B cell (primary cell): ENCODE results near the gene CLEC4M. TPM values are rescaled to one million over a fixed set of nuclear protein-coding genes. Genes with fewer than 3 reads are reported as not detected.

Source experiments
- ATAC-seq: fragments of 200-7000 bp; cut with Tn5 transposase; one replicate; pipeline ENCODE4 v1.10.0; 2021; ENCODE audit warnings: low read depth, mild to moderate bottlenecking, moderate number of reproducible peaks, moderate library complexity
- CTCF ChIA-PET: fragments of 350-600 bp; sonication (Branson Sonifier 250); formaldehyde crosslinking; loops from one replicate; lab custom pipeline; 2021; ENCODE audit warnings: antibody characterized with exemption, inconsistent platforms; lab: Charles Lee
- POLR2A ChIA-PET: fragments of 350-600 bp; sonication (Branson Sonifier 250); formaldehyde crosslinking; loops from one replicate; lab custom pipeline; 2021; ENCODE audit warnings: antibody characterized with exemption; lab: Charles Lee
- DNase-seq: peaks from one replicate; pipeline ENCODE4 v3.0.0; 2013
- H2AFZ ChIP-seq: 2 replicates; pipeline ENCODE4 v1.6.1; 2012; ENCODE audit warnings: mild to moderate bottlenecking, low read depth, low read length; ENCODE audit not compliant: insufficient read depth, poor library complexity, severe bottlenecking
- H3K27ac ChIP-seq, 2 donors: 1 replicate in 1 of 2; 2 replicates in 1 of 2; pipeline ENCODE4 v1.5.1; 2012 to 2013; ENCODE audit warnings: low read length in 2 of 2, mild to moderate bottlenecking in 2 of 2, moderate library complexity in 1 of 2
- H3K27me3 ChIP-seq, 4 experiments: fragments of 200-600 bp in 1 of 4; sonication (generic) in 1 of 4; replicated peaks in 1 of 4; 1 replicate in 2 of 4; 2 replicates in 2 of 4; pipeline versions ENCODE4 v1.6.1 to v1.7.0; 2013 to 2016; ENCODE audit warnings: low read length in 3 of 4, mild to moderate bottlenecking in 2 of 4, mixed read lengths in 1 of 4, moderate library complexity in 1 of 4; ENCODE audit not compliant: insufficient read depth in 4 of 4, control insufficient read depth in 3 of 4; ENCODE audit errors: control extremely low read depth in 1 of 4
- H3K36me3 ChIP-seq, 2 experiments: replicated peaks in 1 of 2; 1 replicate in 1 of 2; 2 replicates in 1 of 2; pipeline versions ENCODE4 v1.6.1 to v1.7.1; 2013; ENCODE audit warnings: low read length in 1 of 2; ENCODE audit not compliant: insufficient read depth in 2 of 2, control insufficient read depth in 1 of 2; ENCODE audit errors: control extremely low read depth in 1 of 2, extremely low read depth in 1 of 2
- H3K4me1 ChIP-seq, 2 donors: fragments of 200-600 bp in 1 of 2; sonication (generic) in 1 of 2; 1 replicate in 1 of 2; 2 replicates in 1 of 2; pipeline versions ENCODE4 v1.5.1 to v1.6.1; 2013 to 2017; ENCODE audit warnings: low read length in 2 of 2; ENCODE audit not compliant: control insufficient read depth in 2 of 2, insufficient read depth in 2 of 2
- H3K4me2 ChIP-seq: replicated peaks from 2 replicates; pipeline ENCODE3; 2012; ENCODE audit warnings: mild to moderate bottlenecking, low read depth, low read length; ENCODE audit not compliant: poor library complexity, severe bottlenecking
- H3K4me3 ChIP-seq, 5 experiments: fragments of 200-600 bp in 1 of 5; sonication (generic) in 1 of 5; 1 replicate in 3 of 5; 2 replicates in 2 of 5; pipeline versions ENCODE4 v1.5.1 to v1.7.0; 2011 to 2016; ENCODE audit warnings: low read length in 4 of 5, mild to moderate bottlenecking in 4 of 5, low read depth in 2 of 5, control low read depth in 1 of 5, moderate library complexity in 1 of 5; ENCODE audit not compliant: insufficient read depth in 1 of 5; ENCODE audit errors: control extremely low read depth in 1 of 5, extremely low read depth in 1 of 5
- H3K79me2 ChIP-seq: fragments of 200-600 bp; sonication (generic); one replicate; pipeline ENCODE4 v1.6.0; 2016; ENCODE audit warnings: low read length; ENCODE audit not compliant: control insufficient read depth, insufficient read depth
- H3K9ac ChIP-seq: fragments of 200-600 bp; sonication (generic); 2 replicates; pipeline ENCODE4 v1.6.1; 2017; ENCODE audit warnings: mild to moderate bottlenecking, low read length, moderate library complexity
- H3K9me3 ChIP-seq, 3 donors: one replicate each; pipeline versions ENCODE4 v1.6.1 to v1.7.1; 2013; ENCODE audit warnings: low read length in 2 of 3; ENCODE audit not compliant: control insufficient read depth in 2 of 3, insufficient read depth in 1 of 3; ENCODE audit errors: control extremely low read depth in 1 of 3
- H4K20me1 ChIP-seq: 2 replicates; pipeline ENCODE4 v1.6.0; 2012; ENCODE audit warnings: mild to moderate bottlenecking, low read length; ENCODE audit not compliant: insufficient read depth, control insufficient read depth, poor library complexity, severe bottlenecking
- H3K27ac Mint-ChIP-seq: one replicate; pipeline ENCODE4 v1.8.0; 2021; ENCODE audit warnings: mixed read lengths
- H3K27me3 Mint-ChIP-seq: one replicate; pipeline ENCODE4 v1.8.0; 2021; ENCODE audit warnings: mixed read lengths
- H3K4me1 Mint-ChIP-seq: one replicate; pipeline ENCODE4 v1.8.0; 2021; ENCODE audit warnings: mixed read lengths
- H3K4me3 Mint-ChIP-seq: one replicate; pipeline ENCODE4 v1.8.0; 2021; ENCODE audit warnings: mixed read lengths
- H3K9me3 Mint-ChIP-seq: one replicate; pipeline ENCODE4 v1.8.0; 2022; ENCODE audit warnings: mixed read lengths; ENCODE audit not compliant: insufficient read depth
- EZH2 ChIP-seq: IDR thresholded peaks from 2 replicates; pipeline ENCODE4 v1.6.1; 2012; ENCODE audit warnings: borderline replicate concordance, low read depth, mild to moderate bottlenecking, moderate library complexity, low read length; ENCODE audit not compliant: insufficient read depth, poor library complexity, severe bottlenecking
- WGBS: methylation state at CpG from one replicate; pipeline ENCODE4 v1.1.5; 2013; ENCODE audit warnings: missing lambda C conversion rate; ENCODE audit not compliant: insufficient coverage; 5-methylcytosine and 5-hydroxymethylcytosine counted together
- intact Hi-C: fragments of 100-400 bp; cut with micrococcal nuclease; formaldehyde crosslinking; loops from one replicate; pipeline ENCODE4 v1.10.0; 2022
- polyA plus RNA-seq: library from polyadenylated mRNA; depleted of rRNA; stranded (reverse); fragments of >200 nt; gene quantifications from 2 replicates; pipeline ENCODE4 v1.2.3, GENCODE V29; 2012
- total RNA-seq, 2 donors: library from RNA; stranded (reverse); fragments of 120-200 nt in 1 of 2; gene quantifications; 1 replicate in 1 of 2; 2 replicates in 1 of 2; pipeline versions ENCODE4 v1.2.3 to v1.2.4, GENCODE V29; 2013 to 2022
- TF ChIP-seq, protein P1 (sequence below): fragments of 200-600 bp; IDR thresholded peaks from one replicate; pipeline ENCODE4 v1.8.0; 2022; ENCODE audit warnings: antibody characterized with exemption, mild to moderate bottlenecking

The CLEC4M gene
- total and polyA plus RNA-seq, 2 donors (not counting 1 experiment from before 2014, with no cell fraction given), result 0.10 to 0.52 TPM

DNA sequence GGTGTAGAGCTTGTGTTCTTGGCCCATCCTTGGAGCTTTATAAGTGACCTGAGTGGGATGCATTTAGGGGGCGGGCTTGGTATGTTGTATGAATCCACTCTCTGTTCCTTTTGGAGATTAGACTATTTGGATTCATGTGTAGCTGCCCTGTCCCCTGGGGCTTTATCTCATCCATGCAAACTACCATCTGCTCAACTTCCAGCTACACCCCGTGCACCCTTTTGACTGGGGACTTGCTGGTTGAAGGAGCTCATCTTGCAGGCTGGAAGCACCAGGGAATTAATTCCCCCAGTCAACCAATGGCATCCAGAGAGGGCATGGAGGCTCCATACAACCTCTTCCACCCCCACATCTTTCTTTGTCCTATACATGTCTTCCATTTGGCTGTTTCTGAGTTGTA lies 6.1 kb downstream of the CLEC4M start:
- ChIA-PET CTCF (interaction anchor here (3.7 kb wide), 1 partner anchor 30 kb away, joined by 12 read pairs; no protein-coding TSS in a partner anchor), POLR2A (interaction anchor here (0.7 kb wide), 1 partner anchor 586 kb away, joined by 3 read pairs; no protein-coding TSS in a partner anchor)
- ATAC-seq (no peak), DNase-seq (no peak)
- Mint-ChIP-seq H3K4me1 (peaks cover 11% of the 10 kb centered on the region), H3K9me3 (no peaks in the 10 kb centered on the region), H3K27me3 (peaks cover 35% of the 10 kb centered on the region), H3K27ac (no peak overlapping the region), H3K4me3 (no peak overlapping the region)
- H3K79me2 ChIP-seq, result no peaks in the 10 kb centered on the region
- intact Hi-C loops, result no loop called here
- 60% methylated on average over 1 of the region's 2 CpGs for WGBS
- no peak overlapping the region for H3K27ac ChIP-seq
- no peaks in the 10 kb centered on the region for H4K20me1 ChIP-seq
- H3K9me3 ChIP-seq, result no peaks in the 10 kb centered on the region
- H3K4me3 ChIP-seq, result no peak overlapping the region
- H3K36me3 ChIP-seq, result no peaks in the 10 kb centered on the region
- no peak overlapping the region for H2AFZ ChIP-seq
- H3K9ac ChIP-seq, result no peak overlapping the region
- H3K27me3 ChIP-seq, result peaks cover 0 to 11% (median 1%) of the 10 kb centered on the region in 4 experiments
- peaks cover 9% of the 10 kb centered on the region in 2 donors for H3K4me1 ChIP-seq
- H3K4me2 ChIP-seq, result no peak overlapping the region
- TF ChIP-seq EZH2, result no peak
- TF ChIP-seq, protein P1, sequence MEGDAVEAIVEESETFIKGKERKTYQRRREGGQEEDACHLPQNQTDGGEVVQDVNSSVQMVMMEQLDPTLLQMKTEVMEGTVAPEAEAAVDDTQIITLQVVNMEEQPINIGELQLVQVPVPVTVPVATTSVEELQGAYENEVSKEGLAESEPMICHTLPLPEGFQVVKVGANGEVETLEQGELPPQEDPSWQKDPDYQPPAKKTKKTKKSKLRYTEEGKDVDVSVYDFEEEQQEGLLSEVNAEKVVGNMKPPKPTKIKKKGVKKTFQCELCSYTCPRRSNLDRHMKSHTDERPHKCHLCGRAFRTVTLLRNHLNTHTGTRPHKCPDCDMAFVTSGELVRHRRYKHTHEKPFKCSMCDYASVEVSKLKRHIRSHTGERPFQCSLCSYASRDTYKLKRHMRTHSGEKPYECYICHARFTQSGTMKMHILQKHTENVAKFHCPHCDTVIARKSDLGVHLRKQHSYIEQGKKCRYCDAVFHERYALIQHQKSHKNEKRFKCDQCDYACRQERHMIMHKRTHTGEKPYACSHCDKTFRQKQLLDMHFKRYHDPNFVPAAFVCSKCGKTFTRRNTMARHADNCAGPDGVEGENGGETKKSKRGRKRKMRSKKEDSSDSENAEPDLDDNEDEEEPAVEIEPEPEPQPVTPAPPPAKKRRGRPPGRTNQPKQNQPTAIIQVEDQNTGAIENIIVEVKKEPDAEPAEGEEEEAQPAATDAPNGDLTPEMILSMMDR, result no peak

DNA sequence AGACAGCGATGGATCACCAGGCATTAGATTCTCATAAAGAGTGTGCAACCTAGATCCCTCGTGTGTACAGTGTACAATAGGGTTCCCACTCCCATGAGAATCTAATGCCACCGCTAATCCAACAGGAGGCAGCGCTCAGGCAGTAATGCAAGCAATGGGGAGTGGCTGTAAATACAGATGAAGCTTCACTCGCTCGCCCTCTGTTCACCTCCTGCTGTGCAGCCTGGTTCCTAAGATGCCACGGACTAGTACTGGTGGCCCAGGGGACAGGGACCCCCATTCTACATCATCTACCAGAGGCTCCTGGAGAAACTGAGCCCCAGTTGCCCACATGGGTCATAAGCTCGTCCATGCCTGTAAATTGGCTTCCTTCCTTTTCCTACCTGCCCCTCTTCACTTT lies 8.0 kb downstream of the CLEC4M start:
- POLR2A ChIA-PET, result no interaction called here
- intact Hi-C loops, result no loop called here
- CTCF ChIA-PET, result interaction anchor here (1.2 to 3.7 kb wide), 2 partner anchors 25 to 28 kb away, joined by 3 to 12 read pairs; no protein-coding TSS in a partner anchor

More for the DNA sequence above, 8.0 kb downstream of the CLEC4M start:
- ATAC-seq (no peak), DNase-seq (no peak)
- no peaks in the 10 kb centered on the region for H3K9me3 Mint-ChIP-seq
- Histone ChIP-seq H3K4me3 (no peak overlapping the region), H3K9ac (no peak overlapping the region), H3K4me2 (no peak overlapping the region), H2AFZ (no peak overlapping the region), H3K79me2 (no peaks in the 10 kb centered on the region), H3K36me3 (no peaks in the 10 kb centered on the region), H3K27ac (no peak overlapping the region), H3K4me1 (peaks cover 9% of the 10 kb centered on the region in 2 donors), H4K20me1 (no peaks in the 10 kb centered on the region), H3K9me3 (no peaks in the 10 kb centered on the region), H3K27me3 (peaks cover 0 to 11% (median 1%) of the 10 kb centered on the region in 4 experiments)
- no peak overlapping the region for H3K27ac Mint-ChIP-seq
- TF ChIP-seq, protein P1, result no peak
- no peak for TF ChIP-seq EZH2
- peaks cover 10% of the 10 kb centered on the region for H3K4me1 Mint-ChIP-seq
- no peak overlapping the region for H3K4me3 Mint-ChIP-seq
- 81% methylated on average over 3 of the region's 8 CpGs for WGBS
- peaks cover 37% of the 10 kb centered on the region for H3K27me3 Mint-ChIP-seq
